ENCODE results near the gene WDR77.

The WDR77 gene

GRCh38 chr1:111439461-111440351, 9.3 kb downstream of the WDR77 start:
- no peak for DNase-seq (ENCODE audit: low read depth)

GRCh38 chr1:111436726-111437125, 12.3 kb downstream of the WDR77 start:
- DNase-seq (ENCODE audit: low read depth): peak; percentile 51

DNA sequence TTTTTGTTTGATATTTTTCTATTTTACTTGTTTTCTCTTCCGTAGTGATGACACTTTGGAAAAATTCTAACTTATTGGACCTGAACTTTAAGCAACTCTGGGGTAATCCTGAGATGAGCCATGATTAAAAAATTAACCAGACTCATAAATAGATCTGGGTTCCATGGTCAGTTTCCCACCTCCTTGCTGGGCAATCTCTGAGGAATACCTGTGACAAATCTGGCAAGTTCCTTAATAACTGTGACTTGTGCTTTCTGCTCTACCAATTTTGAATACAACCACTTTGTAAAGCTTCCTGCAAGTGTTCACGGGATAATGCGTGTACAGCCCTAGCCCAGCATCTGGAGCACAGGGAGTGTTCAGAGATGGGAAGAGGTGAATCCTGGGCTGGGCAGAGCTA, 24.8 kb downstream of the WDR77 start:
- DNase-seq (ENCODE audit: low read depth): no peak

DNA sequence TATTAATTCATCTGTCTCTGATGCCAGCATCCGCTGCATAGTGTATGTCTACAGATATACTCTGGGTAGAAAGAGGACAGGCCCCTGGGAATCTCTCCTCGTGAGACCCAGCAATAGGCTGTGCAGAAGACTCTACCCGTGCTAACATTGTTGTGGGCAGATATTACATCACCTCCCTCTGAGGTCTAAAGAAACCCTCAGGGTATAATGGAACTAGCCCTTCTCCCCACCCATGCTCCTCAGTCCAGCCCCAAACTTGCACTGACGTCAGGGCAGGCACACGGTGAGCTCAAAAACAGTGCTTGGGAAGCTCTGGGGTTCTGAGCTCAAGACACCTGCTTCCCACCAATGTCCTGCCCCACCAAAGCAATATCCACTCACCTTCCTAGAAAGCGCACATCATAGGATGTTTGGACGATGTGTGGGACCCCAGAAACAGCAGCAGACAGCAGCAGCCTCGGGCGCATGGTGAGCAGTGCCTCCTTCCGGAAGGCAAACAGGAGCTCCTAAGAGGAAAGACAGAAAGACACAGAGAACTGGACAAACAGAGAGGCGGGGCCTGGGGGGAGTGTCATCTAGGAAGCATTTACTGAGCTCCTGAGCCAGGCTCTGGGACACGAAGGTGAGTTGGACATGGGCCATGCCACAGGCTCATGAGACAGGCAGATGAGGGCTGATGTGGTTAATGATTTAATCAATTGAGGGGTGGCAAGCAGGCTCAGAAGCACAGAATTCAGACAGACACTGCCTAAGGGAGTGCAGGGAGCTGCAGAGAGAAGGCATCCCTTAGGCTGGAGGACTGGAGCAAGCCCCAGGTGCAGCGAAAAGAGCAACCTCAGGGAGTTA, 26.3 kb downstream of the WDR77 start:
- DNase-seq (ENCODE audit: low read depth): no peak

GRCh38 chr1:111420377-111420776, 28.7 kb downstream of the WDR77 start:
- DNase-seq (ENCODE audit: low read depth): no peak

- DNase-seq (ENCODE audit: low read depth): no peak
These were observed 30.0 kb downstream of the WDR77 start for GRCh38 chr1:111419037-111419436.

- peak; percentile 55 for DNase-seq (ENCODE audit: low read depth)
These were observed 31.3 kb downstream of the WDR77 start for GRCh38 chr1:111417755-111418154.

GRCh38 chr1:111415461-111415860, 33.6 kb downstream of the WDR77 start:
- DNase-seq (ENCODE audit: low read depth): no peak

- no peak for DNase-seq (ENCODE audit: low read depth)
These were observed 34.3 kb downstream of the WDR77 start for GRCh38 chr1:111414756-111415155.

- DNase-seq (ENCODE audit: low read depth): no peak
These were observed 36.2 kb downstream of the WDR77 start for GRCh38 chr1:111412839-111413238.

DNA sequence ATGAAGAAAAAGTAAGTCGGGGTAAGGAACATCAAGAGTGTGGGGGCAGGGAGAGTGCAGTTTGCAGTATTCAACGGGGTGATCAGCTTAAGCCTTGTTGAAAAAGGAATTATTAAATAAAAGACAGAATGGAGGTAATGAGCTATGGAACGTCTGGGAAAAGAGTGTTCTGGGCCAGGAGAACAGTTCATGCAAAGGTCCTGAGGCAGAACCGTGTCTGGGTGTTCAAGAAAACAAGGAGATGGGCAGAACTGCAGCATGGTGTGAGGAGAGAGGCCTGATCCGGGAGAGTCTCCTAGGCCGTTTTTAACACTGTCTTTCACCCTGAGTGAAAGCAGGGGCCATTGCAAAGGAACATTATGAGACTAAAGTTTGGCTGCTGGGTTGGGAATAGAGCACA, 41.8 kb downstream of the WDR77 start:
- DNase-seq (ENCODE audit: low read depth): no peak

DNA sequence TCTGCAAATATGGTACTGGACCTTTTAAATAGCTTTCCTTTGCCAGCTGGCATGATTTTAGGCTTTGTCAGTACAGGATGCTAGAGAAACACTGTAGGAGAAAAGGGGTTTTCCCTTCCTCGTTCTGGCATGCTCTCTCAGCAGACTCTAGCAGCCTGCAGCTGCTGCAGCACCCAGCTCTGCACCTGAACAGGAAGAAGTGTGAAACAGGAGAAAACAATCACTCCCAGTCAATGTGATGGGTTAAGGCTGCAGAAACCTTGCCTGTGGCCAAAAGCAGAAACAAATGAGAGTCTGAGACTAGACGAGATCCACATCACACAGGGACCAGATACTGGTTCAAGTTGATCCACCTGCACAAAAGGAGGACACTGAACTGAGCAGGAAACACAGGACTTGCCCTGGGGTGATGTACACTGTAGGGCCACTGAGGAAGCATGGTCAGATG, 42.7 kb downstream of the WDR77 start:
- peak; percentile 35 for DNase-seq (ENCODE audit: low read depth)

- no peak for DNase-seq (ENCODE audit: low read depth)
These were observed 44.5 kb downstream of the WDR77 start for GRCh38 chr1:111404588-111404987.

GRCh38 chr1:111402083-111402482, 47.0 kb downstream of the WDR77 start:
- no peak for DNase-seq (ENCODE audit: low read depth)

DNA sequence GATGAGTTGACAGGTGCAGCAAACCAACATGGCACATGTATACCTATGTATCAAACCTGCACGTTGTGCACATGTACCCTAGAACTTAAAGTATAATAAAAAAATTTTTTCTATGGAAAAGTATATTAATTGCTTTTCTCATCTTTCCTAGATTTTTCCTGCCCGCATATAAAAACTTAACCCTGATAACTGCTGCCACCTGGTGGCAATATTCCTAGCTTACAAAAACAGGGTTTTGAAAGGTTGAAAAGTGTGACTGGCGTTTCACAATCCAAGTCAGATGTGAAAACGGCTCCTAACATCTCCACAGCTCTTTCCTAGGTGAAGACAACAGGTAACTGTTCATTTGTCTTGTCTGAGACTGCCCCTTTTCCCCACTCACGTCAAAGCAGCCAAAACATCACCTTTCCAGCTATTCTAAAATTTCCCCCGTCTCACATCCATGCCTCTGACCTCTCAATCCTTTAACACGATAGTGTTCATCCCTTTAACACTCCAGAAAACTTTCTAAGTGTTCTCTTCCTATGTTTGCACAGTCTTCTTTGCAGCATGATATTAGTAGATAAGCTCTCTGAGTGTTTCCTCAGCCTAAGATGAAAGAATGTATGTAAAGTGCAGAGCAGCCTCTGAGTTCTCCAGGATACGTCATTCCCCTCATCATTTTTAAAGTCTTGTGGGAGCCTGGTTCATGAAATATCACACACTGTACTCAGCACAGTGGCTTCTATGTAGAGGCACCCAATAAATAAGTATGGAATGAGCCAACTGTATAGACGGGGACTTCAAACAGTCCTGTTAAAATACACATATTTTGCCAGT, 49.1 kb downstream of the WDR77 start:
- peak; percentile 50 for DNase-seq (ENCODE audit: low read depth)

DNA sequence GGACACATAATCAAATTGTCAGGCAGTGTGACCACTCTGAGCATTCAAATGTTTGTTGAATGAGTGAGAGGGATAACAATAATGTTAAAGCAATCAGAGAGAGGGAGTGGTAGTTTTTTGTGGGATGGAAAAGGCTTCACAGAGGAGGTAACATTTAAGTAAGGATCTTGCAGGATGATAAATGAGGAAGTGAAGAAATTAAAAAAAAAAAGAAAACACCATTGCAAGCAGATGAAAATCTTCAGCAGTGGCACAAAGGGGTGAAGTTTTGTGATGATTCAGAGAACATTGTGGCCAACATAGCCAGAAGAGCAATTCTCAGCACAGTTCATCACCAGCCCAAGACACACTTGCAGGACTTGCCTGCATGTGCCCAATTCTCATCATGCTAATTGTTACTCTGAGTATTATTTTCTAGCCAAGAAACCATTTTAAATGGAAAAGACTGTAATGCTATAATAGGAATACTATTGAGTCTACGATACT, 56.6 kb downstream of the WDR77 start:
- no peak for DNase-seq (ENCODE audit: low read depth)

- DNase-seq (ENCODE audit: low read depth): no peak
These were observed 57.0 kb downstream of the WDR77 start for GRCh38 chr1:111392042-111392441.
